SK-N-MC (cell line): ENCODE results near the gene PDSS1.

Experiments
- EZH2 ChIP-seq: fragments of 200-600 bp; sonication (generic); IDR thresholded peaks from one replicate; pipeline ENCODE4 v1.6.1; 2017; ENCODE audit warnings: antibody characterized with exemption
- FOXP2 ChIP-seq: optimal IDR thresholded peaks from 2 replicates; pipeline ENCODE3; 2011; ENCODE audit warnings: mild to moderate bottlenecking, moderate library complexity; ENCODE audit not compliant: insufficient read depth; ENCODE audit errors: extremely low read length, control extremely low read depth
- POLR2AphosphoS5 ChIP-seq: IDR thresholded peaks from 2 replicates; pipeline ENCODE4 v1.6.1; 2012; ENCODE audit warnings: mild to moderate bottlenecking, low read depth, low read length, borderline replicate concordance

DNA sequence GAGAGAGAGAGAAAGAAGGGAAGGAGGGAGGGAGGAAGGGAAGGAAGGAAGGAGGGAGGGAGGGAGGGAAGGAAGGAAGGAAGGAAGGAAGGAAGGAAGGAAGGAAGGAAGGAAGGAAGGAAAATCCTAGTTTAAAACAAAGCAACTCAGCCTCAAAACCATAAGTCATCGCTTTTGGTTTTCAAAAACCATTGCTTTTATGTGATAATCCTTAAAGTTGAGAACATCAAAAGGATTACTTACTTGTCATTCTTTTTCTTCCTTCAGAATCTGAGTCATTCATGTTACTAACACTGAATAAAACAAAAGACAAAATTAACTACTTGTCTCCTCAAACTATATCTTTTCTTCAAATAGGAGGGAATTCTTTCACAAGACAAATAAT, 21.6 kb upstream of the PDSS1 start:
- TF ChIP-seq EZH2 (no peak), POLR2AphosphoS5 (peak; percentile 10; the same call in 1 of the 2 replicates), FOXP2 (no peak)
